Smooth muscle cell (in vitro differentiated cells): ENCODE measurements around the gene KIF2B. TPM values are rescaled to one million over a fixed set of nuclear protein-coding genes. Genes with fewer than 3 reads are reported as not detected.
"Not testable (repeated sequence)": the region's sequence is repeated elsewhere in the genome, so short reads cannot be mapped to it uniquely, and the experiment has no call there.

Experiments
- DNase-seq: peaks from one replicate; lab custom pipeline; 2025; ENCODE audit not compliant: unreplicated experiment; lab: John Stamatoyannopoulos, UW
- H2AFZ ChIP-seq: fragments of 200-600 bp; sonication (generic); 2 replicates; pipeline ENCODE4 v1.6.0; 2016; ENCODE audit warnings: antibody characterized with exemption, low read depth, mild to moderate bottlenecking
- H3F3A ChIP-seq: fragments of 200-600 bp; sonication (generic); 2 replicates; pipeline ENCODE4 v1.6.0; 2017; ENCODE audit warnings: antibody characterized with exemption, low read depth
- H3K27ac ChIP-seq: fragments of 200-600 bp; sonication (generic); 2 replicates; pipeline ENCODE4 v1.5.1; 2016; ENCODE audit warnings: low read depth, mild to moderate bottlenecking
- H3K27me3 ChIP-seq: fragments of 200-600 bp; sonication (generic); 2 replicates; pipeline ENCODE4 v1.6.1; 2016; ENCODE audit warnings: low read depth, mild to moderate bottlenecking
- H3K36me3 ChIP-seq: fragments of 200-600 bp; sonication (generic); 2 replicates; pipeline ENCODE4 v1.5.1; 2016; ENCODE audit warnings: low read depth
- H3K4me1 ChIP-seq: fragments of 200-600 bp; sonication (generic); 2 replicates; pipeline ENCODE4 v1.5.1; 2016; ENCODE audit warnings: low read depth
- H3K4me2 ChIP-seq: fragments of 200-600 bp; sonication (generic); 2 replicates; pipeline ENCODE4 v1.6.0; 2016; ENCODE audit warnings: mild to moderate bottlenecking
- H3K4me3 ChIP-seq: fragments of 200-600 bp; sonication (generic); 2 replicates; pipeline ENCODE4 v1.5.1; 2016; ENCODE audit warnings: mild to moderate bottlenecking
- H3K79me2 ChIP-seq: fragments of 200-600 bp; sonication (generic); 2 replicates; pipeline ENCODE4 v1.6.0; 2016; ENCODE audit warnings: low read depth, mild to moderate bottlenecking
- H3K9ac ChIP-seq: fragments of 200-600 bp; sonication (generic); 2 replicates; pipeline ENCODE4 v1.6.0; 2016; ENCODE audit warnings: low read depth
- H3K9me3 ChIP-seq: fragments of 200-600 bp; sonication (generic); replicated peaks from 2 replicates; pipeline ENCODE4 v1.5.1; 2016; ENCODE audit warnings: low read depth
- H4K20me1 ChIP-seq: fragments of 200-600 bp; sonication (generic); 2 replicates; pipeline ENCODE4 v1.6.0; 2016; ENCODE audit warnings: low read depth
- WGBS: methylation state at CpG from one replicate; pipeline ENCODE4 v1.1.7; 2016; ENCODE audit warnings: low lambda C conversion rate; 5-methylcytosine and 5-hydroxymethylcytosine counted together
- polyA plus RNA-seq: library from polyadenylated mRNA; unstranded; fragments of >200 nt; fragmentation: Nextera tagmentation; extraction: Ambion mirVana; gene quantifications from 2 replicates; pipeline ENCODE4 v1.2.1, GENCODE V29; 2016
- total RNA-seq: library from RNA; depleted of rRNA; stranded (reverse); fragments of >200 nt; gene quantifications from 2 replicates; pipeline ENCODE4 v1.2.3, GENCODE V29; 2014
- TF ChIP-seq, protein P1 (sequence below): fragments of 200-600 bp; sonication (generic); IDR thresholded peaks from 2 replicates; pipeline ENCODE4 v1.5.1; 2017; ENCODE audit warnings: borderline replicate concordance, mild to moderate bottlenecking, antibody characterized with exemption; ENCODE audit not compliant: insufficient read depth, poor library complexity, severe bottlenecking

Gene KIF2B
- total and polyA plus RNA-seq, 2 experiments from 2014 or later, result not detected

DNA sequence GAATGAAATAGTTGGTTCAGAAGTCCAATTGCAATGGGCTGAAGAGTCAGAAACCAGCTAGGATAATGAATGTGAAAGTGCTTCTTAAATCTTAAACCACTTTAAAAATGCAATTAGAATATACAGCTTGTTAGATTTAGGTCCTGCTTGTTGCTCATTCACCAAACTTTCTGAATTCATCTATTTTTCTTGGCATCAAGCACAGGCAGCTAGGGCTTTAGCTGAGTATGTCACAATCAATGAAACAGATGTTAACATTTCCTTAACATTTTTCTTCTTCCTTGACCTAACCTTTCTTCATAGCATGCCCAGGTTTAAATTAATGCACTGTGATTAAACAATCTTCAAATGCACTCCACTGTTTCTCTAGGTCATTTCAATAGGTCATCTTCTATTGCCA lies 14.4 kb downstream of the KIF2B start:
- TF ChIP-seq, protein P1, sequence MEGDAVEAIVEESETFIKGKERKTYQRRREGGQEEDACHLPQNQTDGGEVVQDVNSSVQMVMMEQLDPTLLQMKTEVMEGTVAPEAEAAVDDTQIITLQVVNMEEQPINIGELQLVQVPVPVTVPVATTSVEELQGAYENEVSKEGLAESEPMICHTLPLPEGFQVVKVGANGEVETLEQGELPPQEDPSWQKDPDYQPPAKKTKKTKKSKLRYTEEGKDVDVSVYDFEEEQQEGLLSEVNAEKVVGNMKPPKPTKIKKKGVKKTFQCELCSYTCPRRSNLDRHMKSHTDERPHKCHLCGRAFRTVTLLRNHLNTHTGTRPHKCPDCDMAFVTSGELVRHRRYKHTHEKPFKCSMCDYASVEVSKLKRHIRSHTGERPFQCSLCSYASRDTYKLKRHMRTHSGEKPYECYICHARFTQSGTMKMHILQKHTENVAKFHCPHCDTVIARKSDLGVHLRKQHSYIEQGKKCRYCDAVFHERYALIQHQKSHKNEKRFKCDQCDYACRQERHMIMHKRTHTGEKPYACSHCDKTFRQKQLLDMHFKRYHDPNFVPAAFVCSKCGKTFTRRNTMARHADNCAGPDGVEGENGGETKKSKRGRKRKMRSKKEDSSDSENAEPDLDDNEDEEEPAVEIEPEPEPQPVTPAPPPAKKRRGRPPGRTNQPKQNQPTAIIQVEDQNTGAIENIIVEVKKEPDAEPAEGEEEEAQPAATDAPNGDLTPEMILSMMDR, result no peak
- H3K4me1 ChIP-seq, result no peaks in the 10 kb centered on the region
- DNase-seq, result no peak
- no peaks in the 10 kb centered on the region for H3F3A ChIP-seq
- peaks cover 2% of the 10 kb centered on the region for H3K9me3 ChIP-seq
- no peak overlapping the region for H3K27ac ChIP-seq
- no peaks in the 10 kb centered on the region for H4K20me1 ChIP-seq
- H3K4me3 ChIP-seq, result no peak overlapping the region
- H3K36me3 ChIP-seq, result no peaks in the 10 kb centered on the region
- no peak overlapping the region for H3K4me2 ChIP-seq
- H3K27me3 ChIP-seq, result no peaks in the 10 kb centered on the region
- H2AFZ ChIP-seq, result no peak overlapping the region
- no peak overlapping the region for H3K9ac ChIP-seq
- no peaks in the 10 kb centered on the region for H3K79me2 ChIP-seq

DNA sequence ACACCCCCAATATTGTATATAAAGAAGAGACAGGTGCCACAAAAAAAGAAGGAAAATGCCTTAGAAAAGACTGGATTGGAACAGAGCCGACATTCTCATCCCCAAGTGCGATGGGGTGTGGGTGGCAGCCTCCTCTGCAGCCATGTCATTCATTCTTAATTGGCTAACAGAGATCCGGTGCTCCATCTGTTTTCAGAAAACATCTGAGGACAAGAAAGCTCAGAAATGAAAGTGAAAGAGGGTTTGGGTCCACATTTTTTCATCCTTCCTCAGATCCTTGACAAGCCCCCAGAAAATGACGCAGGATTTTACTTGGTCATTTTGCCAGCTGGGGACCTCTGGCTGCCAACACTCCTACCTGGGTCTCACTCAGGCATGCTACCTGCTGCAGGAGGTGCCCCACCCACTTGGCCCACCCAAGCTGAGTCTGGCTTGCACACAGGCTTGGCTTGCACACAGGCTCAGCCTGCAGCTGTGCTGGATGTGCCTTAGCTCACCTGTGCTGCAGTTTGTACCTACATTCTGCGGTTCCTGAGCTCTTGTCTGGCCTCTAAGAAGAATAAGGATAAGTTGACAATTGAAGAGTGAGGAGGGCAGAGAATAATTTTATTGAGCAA lies 21.9 kb downstream of the KIF2B start:
- Histone ChIP-seq H3K9me3 (peaks cover 2% of the 10 kb centered on the region), H3K27ac (no peak overlapping the region), H3K27me3 (no peaks in the 10 kb centered on the region), H4K20me1 (no peaks in the 10 kb centered on the region), H3K4me3 (no peak overlapping the region), H3K36me3 (no peaks in the 10 kb centered on the region), H3F3A (no peaks in the 10 kb centered on the region), H2AFZ (no peak overlapping the region), H3K9ac (no peak overlapping the region), H3K4me1 (no peaks in the 10 kb centered on the region), H3K79me2 (no peaks in the 10 kb centered on the region), H3K4me2 (no peak overlapping the region)
- TF ChIP-seq, protein P1, result no peak
- DNase-seq, result no peak
- WGBS, result 90% methylated on average over 5 of the region's 5 CpGs

DNA sequence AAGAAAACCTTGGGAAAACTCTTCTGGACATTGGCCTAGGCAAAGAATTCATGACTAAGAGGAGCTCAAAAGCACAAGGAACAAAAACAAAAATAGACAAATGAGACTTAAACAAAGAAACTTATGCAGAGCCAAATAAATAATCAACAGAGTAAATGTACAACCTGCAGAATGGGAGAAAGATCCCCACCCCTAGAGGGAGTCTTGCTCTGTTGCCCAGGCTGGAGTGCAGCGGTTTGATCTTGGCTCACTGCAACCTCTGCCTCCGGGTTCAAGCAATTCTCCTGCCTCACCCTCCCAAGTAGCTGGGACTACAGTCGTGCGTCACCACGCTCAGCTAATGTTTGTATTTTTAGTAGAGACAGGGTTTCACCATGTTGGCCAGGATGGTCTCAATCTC lies 48.4 kb downstream of the KIF2B start:
- not testable (repeated sequence) for H4K20me1 ChIP-seq, H3F3A ChIP-seq, H3K4me2 ChIP-seq, H3K4me3 ChIP-seq, H3K79me2 ChIP-seq, DNase-seq, H3K36me3 ChIP-seq, H3K4me1 ChIP-seq, H3K9me3 ChIP-seq, H3K27me3 ChIP-seq, H3K27ac ChIP-seq, H2AFZ ChIP-seq, H3K9ac ChIP-seq
- 95% methylated on average over 5 of the region's 5 CpGs for WGBS
